Urinary bladder (tissue), 4 donors: Measurements from ENCODE around the gene LRPPRC. TPM values are rescaled to one million over a fixed set of nuclear protein-coding genes. Genes with fewer than 3 reads are reported as not detected.

Experiments
- DNase-seq: peaks from one replicate; pipeline ENCODE4 v3.0.0-alpha.2; 2015; ENCODE audit errors: extremely low spot score
- H3K27ac ChIP-seq: one replicate; pipeline ENCODE4 v1.5.1; 2013; ENCODE audit warnings: low read depth, mild to moderate bottlenecking, moderate library complexity
- H3K36me3 ChIP-seq: one replicate; pipeline ENCODE4 v1.6.1; 2013; ENCODE audit warnings: mild to moderate bottlenecking, moderate library complexity; ENCODE audit not compliant: insufficient read depth
- H3K4me1 ChIP-seq: one replicate; pipeline ENCODE4 v1.6.1; 2013; ENCODE audit warnings: mild to moderate bottlenecking, moderate library complexity; ENCODE audit not compliant: insufficient read depth
- H3K4me3 ChIP-seq: one replicate; pipeline ENCODE4 v1.5.1; 2013; ENCODE audit warnings: low read depth, low read length
- WGBS: extraction: QIAGEN DNeasy Blood & Tissue Kit; methylation state at CpG from one replicate; pipeline ENCODE4 v1.1.7; 2013; 5-methylcytosine and 5-hydroxymethylcytosine counted together
- polyA plus RNA-seq: library from polyadenylated mRNA; stranded (reverse); fragments of 200-250 nt; gene quantifications from one replicate; pipeline ENCODE4 v1.2.3, GENCODE V29; 2013
- total RNA-seq: library from RNA; depleted of rRNA; stranded (reverse); fragments of >200 nt; gene quantifications from one replicate; pipeline ENCODE4 v1.2.3, GENCODE V29; 2014
- donor health status: healthy with polysubstance abuse.
- donor health status: healthy.

Gene LRPPRC
- total and polyA plus RNA-seq, 2 donors: 41.5 to 87.6 TPM

DNA sequence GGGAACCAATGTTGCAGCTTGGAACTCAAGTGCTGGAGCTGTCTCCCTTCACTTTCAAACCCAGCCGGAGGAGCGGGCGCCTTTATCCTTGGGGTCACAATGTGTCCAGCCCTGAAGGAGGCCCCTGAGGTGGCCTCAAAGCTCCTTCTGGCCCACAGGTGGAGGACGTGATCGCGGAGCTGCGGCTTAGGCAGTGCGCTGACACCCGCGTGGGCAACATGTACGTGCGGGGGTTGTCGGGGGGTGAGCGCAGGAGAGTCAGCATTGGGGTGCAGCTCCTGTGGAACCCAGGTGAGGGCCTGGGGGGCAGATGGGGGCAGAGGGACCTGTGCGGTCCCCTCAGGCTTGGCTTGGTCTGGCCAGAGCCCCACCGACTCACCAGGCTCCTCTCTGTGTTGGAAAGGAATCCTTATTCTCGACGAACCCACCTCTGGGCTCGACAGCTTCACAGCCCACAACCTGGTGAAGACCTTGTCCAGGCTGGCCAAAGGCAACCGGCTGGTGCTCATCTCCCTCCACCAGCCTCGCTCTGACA lies 143.5 kb downstream of the LRPPRC start:
- no peaks in the 10 kb centered on the region for H3K4me1 ChIP-seq
- H3K4me3 ChIP-seq: no peak overlapping the region
- DNase-seq: no peak
- no peaks in the 10 kb centered on the region for H3K36me3 ChIP-seq
- no peak overlapping the region for H3K27ac ChIP-seq
- 90% methylated on average over 21 of the region's 21 CpGs for WGBS

- Histone ChIP-seq H3K4me1 (no peaks in the 10 kb centered on the region), H3K4me3 (no peak overlapping the region), H3K27ac (no peak overlapping the region), H3K36me3 (no peaks in the 10 kb centered on the region)
- DNase-seq: no peak
- WGBS: 89% methylated on average over 20 of the region's 20 CpGs
These were observed 144.5 kb downstream of the LRPPRC start for GRCh38 chr2:43851011-43851980.

DNA sequence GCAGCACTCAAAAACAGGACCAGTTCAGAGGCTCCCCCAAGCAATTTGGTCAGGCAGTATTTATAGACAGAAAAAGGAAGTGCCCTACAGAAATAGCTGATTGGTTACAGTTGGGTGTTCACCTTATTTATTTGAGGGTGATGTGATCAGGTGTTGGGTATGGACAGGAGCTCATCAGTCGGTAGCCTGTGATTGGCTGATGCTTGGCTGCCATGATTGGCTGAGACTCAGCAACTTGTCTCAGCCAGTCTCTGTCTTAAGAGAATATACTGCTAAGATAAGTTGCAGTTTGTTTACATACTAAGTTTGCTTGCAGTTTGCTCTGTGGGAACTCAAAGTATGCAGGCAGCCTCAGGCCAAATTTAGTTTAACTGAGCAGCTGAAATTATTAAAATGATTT lies 147.6 kb downstream of the LRPPRC start:
- Histone ChIP-seq H3K36me3 (no peaks in the 10 kb centered on the region), H3K27ac (no peak overlapping the region), H3K4me1 (no peaks in the 10 kb centered on the region), H3K4me3 (no peak overlapping the region)
- 36% methylated on average over 1 of the region's 1 CpG for WGBS
- DNase-seq: no peak

GRCh38 chr2:43846140-43846793 lies 149.5 kb downstream of the LRPPRC start:
- WGBS: 88% methylated on average over 5 of the region's 5 CpGs
- DNase-seq: no peak
- H3K4me1 ChIP-seq: no peaks in the 10 kb centered on the region
- no peak overlapping the region for H3K4me3 ChIP-seq
- H3K27ac ChIP-seq: no peak overlapping the region
- H3K36me3 ChIP-seq: no peaks in the 10 kb centered on the region

DNA sequence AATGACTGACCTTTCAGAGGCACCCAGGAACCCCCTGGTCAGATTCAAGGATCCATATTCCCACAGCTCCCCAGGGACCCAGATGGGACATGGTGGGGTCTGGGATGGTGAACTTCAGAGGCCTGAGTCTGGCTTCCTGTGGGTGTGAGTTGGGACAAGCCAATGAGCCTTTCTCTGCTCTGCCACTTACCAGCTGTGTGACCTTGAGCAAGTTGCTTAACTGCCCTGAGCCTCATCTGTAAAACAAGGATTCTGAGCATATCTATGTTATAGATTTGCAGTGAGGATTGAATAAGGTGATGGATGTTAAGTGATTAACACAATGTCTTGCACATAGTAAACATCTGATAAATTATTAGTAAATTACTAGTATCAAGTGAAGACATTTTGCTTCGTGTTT lies 150.6 kb downstream of the LRPPRC start:
- no peaks in the 10 kb centered on the region for H3K36me3 ChIP-seq
- no peak overlapping the region for H3K27ac ChIP-seq
- no peak overlapping the region for H3K4me3 ChIP-seq
- WGBS: 73% methylated on average over 1 of the region's 1 CpG
- DNase-seq: no peak
- H3K4me1 ChIP-seq: no peaks in the 10 kb centered on the region

GRCh38 chr2:43842866-43843226 lies 152.9 kb downstream of the LRPPRC start:
- no peak for DNase-seq
- no peaks in the 10 kb centered on the region for H3K4me1 ChIP-seq
- 81% methylated on average over 9 of the region's 9 CpGs for WGBS
- H3K27ac ChIP-seq: no peak overlapping the region
- no peaks in the 10 kb centered on the region for H3K36me3 ChIP-seq
- no peak overlapping the region for H3K4me3 ChIP-seq

DNA sequence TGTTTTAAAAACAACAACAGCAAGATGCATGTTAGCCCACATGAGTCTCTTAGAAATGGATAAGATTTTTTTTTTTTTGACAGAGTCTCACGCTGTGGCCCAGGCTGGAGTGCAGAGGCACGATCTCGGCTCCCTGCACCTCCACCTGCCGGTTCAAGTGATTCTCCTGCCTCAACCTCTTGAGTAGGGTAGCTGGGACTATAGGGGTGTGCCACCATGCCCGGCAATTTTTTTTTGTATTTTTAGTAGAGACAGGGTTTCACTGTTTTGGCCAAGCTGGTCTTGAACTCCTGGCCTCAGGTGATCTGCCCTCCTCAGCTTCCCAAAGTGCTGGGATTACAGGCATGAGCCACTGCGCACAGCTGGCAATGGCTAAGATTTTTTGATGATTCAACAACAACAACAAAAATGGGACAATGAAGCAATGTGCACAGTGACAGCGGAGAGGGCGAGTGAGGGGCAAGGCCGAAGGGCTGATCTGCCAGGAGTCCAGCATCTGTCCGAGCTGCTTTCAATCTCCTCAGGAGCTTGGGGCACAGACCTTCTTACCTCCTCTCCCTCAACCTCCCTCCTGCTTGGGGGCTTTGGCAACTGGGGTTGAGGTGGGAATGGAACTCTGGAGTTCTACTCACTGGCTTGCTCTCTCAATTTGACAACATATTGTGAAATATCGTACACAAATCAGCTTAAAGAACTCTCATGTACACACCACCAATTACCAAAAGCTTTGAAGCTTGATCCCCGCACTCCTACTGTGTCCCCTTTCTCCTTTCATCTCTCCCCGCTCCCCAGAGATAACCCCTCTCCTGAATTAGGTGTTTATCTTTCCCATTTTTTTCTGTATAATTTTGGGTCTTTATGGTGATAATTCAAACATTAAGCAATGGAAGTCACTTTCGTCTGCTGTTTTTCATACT lies 153.6 kb downstream of the LRPPRC start:
- H3K36me3 ChIP-seq: no peaks in the 10 kb centered on the region
- no peaks in the 10 kb centered on the region for H3K4me1 ChIP-seq
- no peak for DNase-seq
- 87% methylated on average over 14 of the region's 14 CpGs for WGBS
- H3K27ac ChIP-seq: no peak overlapping the region
- no peak overlapping the region for H3K4me3 ChIP-seq

GRCh38 chr2:43840965-43841364 lies 154.8 kb downstream of the LRPPRC start:
- Histone ChIP-seq H3K4me1 (no peaks in the 10 kb centered on the region), H3K4me3 (no peak overlapping the region), H3K27ac (no peak overlapping the region), H3K36me3 (no peaks in the 10 kb centered on the region)
- no peak for DNase-seq
- WGBS: 66% methylated on average over 5 of the region's 5 CpGs

DNA sequence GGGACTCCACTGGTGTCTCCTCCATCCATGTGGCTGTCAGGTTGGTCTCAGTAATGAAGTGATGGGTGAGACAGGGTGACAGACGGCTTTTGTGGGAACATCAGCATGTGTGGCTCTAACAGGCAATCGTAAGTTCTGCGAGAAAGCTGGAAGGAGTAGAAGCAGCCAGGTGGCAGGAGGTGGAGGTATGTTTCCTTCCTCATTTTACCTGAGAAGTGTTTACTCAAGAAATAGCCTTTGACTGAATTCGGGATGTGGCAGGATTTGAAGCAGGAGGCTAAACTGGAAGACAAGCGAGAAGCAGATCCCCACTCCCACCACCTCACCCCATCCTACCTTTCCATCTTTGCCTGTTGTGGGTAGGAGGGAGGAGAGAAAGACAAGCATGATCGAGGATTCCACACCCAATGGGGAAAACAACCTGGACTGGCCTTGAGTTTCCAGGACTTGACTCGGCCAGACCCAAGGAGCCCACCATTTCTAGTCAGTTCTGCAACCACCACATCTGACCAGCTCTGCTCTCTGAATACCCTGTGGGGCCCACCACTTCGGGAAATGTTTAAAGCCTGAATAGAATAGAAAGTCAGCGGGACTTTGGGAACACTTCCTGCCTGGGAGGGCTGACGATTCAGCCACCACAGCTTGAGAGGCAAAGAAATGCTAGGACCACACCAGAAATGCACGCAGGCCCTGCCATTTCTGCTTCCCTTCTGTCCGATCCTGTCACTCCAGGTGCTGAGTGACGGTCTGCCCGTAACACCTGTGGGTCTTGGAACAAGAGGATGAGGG lies 155.8 kb downstream of the LRPPRC start:
- Histone ChIP-seq H3K4me3 (no peak overlapping the region), H3K36me3 (no peaks in the 10 kb centered on the region), H3K27ac (no peak overlapping the region), H3K4me1 (no peaks in the 10 kb centered on the region)
- 76% methylated on average over 14 of the region's 14 CpGs for WGBS
- DNase-seq: no peak

DNA sequence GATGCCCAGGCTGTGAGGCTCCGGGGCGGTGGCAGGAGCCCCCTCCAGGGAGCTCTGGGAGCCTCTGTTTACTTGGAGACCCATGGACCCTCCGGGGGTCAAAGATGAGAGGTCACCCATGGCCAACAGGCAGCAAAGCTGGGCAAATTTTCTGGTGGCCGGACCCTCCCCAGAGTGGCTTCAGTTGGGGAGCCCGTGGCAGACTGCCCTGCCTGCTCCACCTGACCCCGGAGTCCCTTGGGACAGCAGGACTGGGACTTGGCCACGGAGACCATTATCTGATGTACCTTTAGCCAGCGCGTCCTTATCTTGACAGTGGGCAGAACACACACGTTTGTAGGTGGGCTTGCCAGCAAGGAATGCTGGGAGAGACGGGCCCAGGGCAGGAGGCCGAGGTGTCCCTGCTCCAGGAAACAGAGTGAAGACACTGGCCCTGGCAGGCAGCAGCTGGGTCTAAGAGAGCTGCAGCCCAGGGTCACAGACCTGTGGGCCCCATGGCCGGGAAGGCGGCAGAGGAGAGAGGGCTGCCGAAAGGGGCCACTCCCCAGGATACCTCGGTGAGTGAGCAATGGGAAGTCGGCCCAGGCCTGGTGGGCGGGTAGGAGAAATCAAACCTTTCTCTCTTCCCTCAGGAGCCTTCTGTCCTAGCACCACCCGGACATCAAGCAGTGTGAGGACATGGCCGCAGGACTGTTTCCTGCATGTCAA lies 157.1 kb downstream of the LRPPRC start, which contains the start of the genes ABCG5 and ABCG8:
Gene ABCG5, minus strand, starts transcription at position 280 of the 708 bp plus-strand sequence. Its CDS starts 160 bp downstream, at position 120.
Gene ABCG8, plus strand, starts transcription at position 412 of the 708 bp plus-strand sequence. Its CDS starts 83 bp downstream, at position 495.
- DNase-seq: no peak
- no peaks in the 10 kb centered on the region for H3K36me3 ChIP-seq
- WGBS: 78% methylated on average over 20 of the region's 20 CpGs
- H3K4me3 ChIP-seq: no peak within 1 kb of the TSS
- H3K27ac ChIP-seq: no peak within 1 kb of the TSS
- H3K4me1 ChIP-seq: no peaks in the 10 kb centered on the region

DNA sequence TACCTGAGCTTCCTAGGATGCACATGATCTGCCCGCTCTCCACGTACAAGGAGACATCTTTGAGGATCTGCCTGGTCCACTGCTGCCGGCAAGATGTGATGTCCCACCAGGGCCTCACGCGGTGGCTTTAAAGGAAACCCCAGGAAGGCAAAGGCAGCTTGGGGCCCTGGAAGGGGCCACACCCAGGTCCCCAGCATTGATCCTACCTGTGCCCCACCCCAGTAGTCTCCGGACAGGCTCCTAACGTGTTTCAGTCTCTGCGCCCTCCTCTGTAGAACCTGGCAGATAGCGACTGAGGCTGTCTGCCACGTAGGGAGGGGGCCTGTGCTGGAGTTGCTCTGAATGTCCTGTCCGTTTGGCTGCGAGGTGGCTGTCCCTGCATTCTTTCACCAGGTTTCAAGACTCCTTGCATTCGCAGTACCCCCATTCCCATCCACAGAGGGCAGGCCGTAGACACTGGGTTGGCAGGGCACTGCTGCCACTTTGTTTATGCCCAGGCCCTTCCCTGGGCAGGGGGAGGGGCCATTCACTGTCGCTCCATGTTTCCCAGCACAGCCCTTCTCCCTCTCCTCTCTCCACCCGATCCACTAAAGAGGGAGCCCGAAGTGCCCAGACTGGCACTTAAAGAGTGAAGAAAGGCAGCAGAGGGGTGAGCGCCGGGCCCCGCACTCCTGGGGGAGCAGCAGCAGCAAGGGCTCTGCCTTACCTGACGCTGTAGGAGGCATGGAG lies 157.8 kb downstream of the LRPPRC start:
- no peaks in the 10 kb centered on the region for H3K4me1 ChIP-seq
- 86% methylated on average over 21 of the region's 21 CpGs for WGBS
- H3K36me3 ChIP-seq: no peaks in the 10 kb centered on the region
- no peak overlapping the region for H3K4me3 ChIP-seq
- DNase-seq: no peak
- H3K27ac ChIP-seq: no peak overlapping the region
